B cell (primary cell): ENCODE data around the gene SSH3. TPM values are rescaled to one million over a fixed set of nuclear protein-coding genes. Genes with fewer than 3 reads are reported as not detected.
A peak's percentile ranks its signal among the peaks of the same experiment; 100 is the strongest.

Experiments
- ATAC-seq: fragments of 200-7000 bp; cut with Tn5 transposase; one replicate; pipeline ENCODE4 v1.10.0; 2021; ENCODE audit warnings: low read depth, mild to moderate bottlenecking, moderate number of reproducible peaks, moderate library complexity
- CTCF ChIA-PET: fragments of 350-600 bp; sonication (Branson Sonifier 250); formaldehyde crosslinking; loops from one replicate; lab custom pipeline; 2021; ENCODE audit warnings: antibody characterized with exemption, inconsistent platforms; lab: Charles Lee
- POLR2A ChIA-PET: fragments of 350-600 bp; sonication (Branson Sonifier 250); formaldehyde crosslinking; loops from one replicate; lab custom pipeline; 2021; ENCODE audit warnings: antibody characterized with exemption; lab: Charles Lee
- DNase-seq: peaks from one replicate; pipeline ENCODE4 v3.0.0; 2013
- H2AFZ ChIP-seq: 2 replicates; pipeline ENCODE4 v1.6.1; 2012; ENCODE audit warnings: mild to moderate bottlenecking, low read depth, low read length; ENCODE audit not compliant: insufficient read depth, poor library complexity, severe bottlenecking
- H3K27ac ChIP-seq, 2 donors: 1 replicate in 1 of 2; 2 replicates in 1 of 2; pipeline ENCODE4 v1.5.1; 2012 to 2013; ENCODE audit warnings: low read length in 2 of 2, mild to moderate bottlenecking in 2 of 2, moderate library complexity in 1 of 2
- H3K27me3 ChIP-seq, 4 experiments: fragments of 200-600 bp in 1 of 4; sonication (generic) in 1 of 4; replicated peaks in 1 of 4; 1 replicate in 2 of 4; 2 replicates in 2 of 4; pipeline versions ENCODE4 v1.6.1 to v1.7.0; 2013 to 2016; ENCODE audit warnings: low read length in 3 of 4, mild to moderate bottlenecking in 2 of 4, mixed read lengths in 1 of 4, moderate library complexity in 1 of 4; ENCODE audit not compliant: insufficient read depth in 4 of 4, control insufficient read depth in 3 of 4; ENCODE audit errors: control extremely low read depth in 1 of 4
- H3K36me3 ChIP-seq, 2 experiments: replicated peaks in 1 of 2; 1 replicate in 1 of 2; 2 replicates in 1 of 2; pipeline versions ENCODE4 v1.6.1 to v1.7.1; 2013; ENCODE audit warnings: low read length in 1 of 2; ENCODE audit not compliant: insufficient read depth in 2 of 2, control insufficient read depth in 1 of 2; ENCODE audit errors: control extremely low read depth in 1 of 2, extremely low read depth in 1 of 2
- H3K4me1 ChIP-seq, 2 donors: fragments of 200-600 bp in 1 of 2; sonication (generic) in 1 of 2; 1 replicate in 1 of 2; 2 replicates in 1 of 2; pipeline versions ENCODE4 v1.5.1 to v1.6.1; 2013 to 2017; ENCODE audit warnings: low read length in 2 of 2; ENCODE audit not compliant: control insufficient read depth in 2 of 2, insufficient read depth in 2 of 2
- H3K4me2 ChIP-seq: replicated peaks from 2 replicates; pipeline ENCODE3; 2012; ENCODE audit warnings: mild to moderate bottlenecking, low read depth, low read length; ENCODE audit not compliant: poor library complexity, severe bottlenecking
- H3K4me3 ChIP-seq, 5 experiments: fragments of 200-600 bp in 1 of 5; sonication (generic) in 1 of 5; 1 replicate in 3 of 5; 2 replicates in 2 of 5; pipeline versions ENCODE4 v1.5.1 to v1.7.0; 2011 to 2016; ENCODE audit warnings: low read length in 4 of 5, mild to moderate bottlenecking in 4 of 5, low read depth in 2 of 5, control low read depth in 1 of 5, moderate library complexity in 1 of 5; ENCODE audit not compliant: insufficient read depth in 1 of 5; ENCODE audit errors: control extremely low read depth in 1 of 5, extremely low read depth in 1 of 5
- H3K79me2 ChIP-seq: fragments of 200-600 bp; sonication (generic); one replicate; pipeline ENCODE4 v1.6.0; 2016; ENCODE audit warnings: low read length; ENCODE audit not compliant: control insufficient read depth, insufficient read depth
- H3K9ac ChIP-seq: fragments of 200-600 bp; sonication (generic); 2 replicates; pipeline ENCODE4 v1.6.1; 2017; ENCODE audit warnings: mild to moderate bottlenecking, low read length, moderate library complexity
- H3K9me3 ChIP-seq, 3 donors: one replicate each; pipeline versions ENCODE4 v1.6.1 to v1.7.1; 2013; ENCODE audit warnings: low read length in 2 of 3; ENCODE audit not compliant: control insufficient read depth in 2 of 3, insufficient read depth in 1 of 3; ENCODE audit errors: control extremely low read depth in 1 of 3
- H4K20me1 ChIP-seq: 2 replicates; pipeline ENCODE4 v1.6.0; 2012; ENCODE audit warnings: mild to moderate bottlenecking, low read length; ENCODE audit not compliant: insufficient read depth, control insufficient read depth, poor library complexity, severe bottlenecking
- H3K27ac Mint-ChIP-seq: one replicate; pipeline ENCODE4 v1.8.0; 2021; ENCODE audit warnings: mixed read lengths
- H3K27me3 Mint-ChIP-seq: one replicate; pipeline ENCODE4 v1.8.0; 2021; ENCODE audit warnings: mixed read lengths
- H3K4me1 Mint-ChIP-seq: one replicate; pipeline ENCODE4 v1.8.0; 2021; ENCODE audit warnings: mixed read lengths
- H3K4me3 Mint-ChIP-seq: one replicate; pipeline ENCODE4 v1.8.0; 2021; ENCODE audit warnings: mixed read lengths
- H3K9me3 Mint-ChIP-seq: one replicate; pipeline ENCODE4 v1.8.0; 2022; ENCODE audit warnings: mixed read lengths; ENCODE audit not compliant: insufficient read depth
- EZH2 ChIP-seq: IDR thresholded peaks from 2 replicates; pipeline ENCODE4 v1.6.1; 2012; ENCODE audit warnings: borderline replicate concordance, low read depth, mild to moderate bottlenecking, moderate library complexity, low read length; ENCODE audit not compliant: insufficient read depth, poor library complexity, severe bottlenecking
- whole genome bisulfite sequencing: methylation state at CpG from one replicate; pipeline ENCODE4 v1.1.5; 2013; ENCODE audit warnings: missing lambda C conversion rate; ENCODE audit not compliant: insufficient coverage; 5-methylcytosine and 5-hydroxymethylcytosine counted together
- intact Hi-C: fragments of 100-400 bp; cut with micrococcal nuclease; formaldehyde crosslinking; loops from one replicate; pipeline ENCODE4 v1.10.0; 2022
- polyA plus RNA-seq: library from polyadenylated mRNA; depleted of rRNA; stranded (reverse); fragments of >200 nt; gene quantifications from 2 replicates; pipeline ENCODE4 v1.2.3, GENCODE V29; 2012
- total RNA-seq, 2 donors: library from RNA; stranded (reverse); fragments of 120-200 nt in 1 of 2; gene quantifications; 1 replicate in 1 of 2; 2 replicates in 1 of 2; pipeline versions ENCODE4 v1.2.3 to v1.2.4, GENCODE V29; 2013 to 2022
- TF ChIP-seq, protein P1 (sequence below): fragments of 200-600 bp; IDR thresholded peaks from one replicate; pipeline ENCODE4 v1.8.0; 2022; ENCODE audit warnings: antibody characterized with exemption, mild to moderate bottlenecking

SSH3 gene
- total and polyA plus RNA-seq, 2 donors (not counting 1 experiment from before 2014, with no cell fraction given) = 4.0 to 7.2 TPM

DNA sequence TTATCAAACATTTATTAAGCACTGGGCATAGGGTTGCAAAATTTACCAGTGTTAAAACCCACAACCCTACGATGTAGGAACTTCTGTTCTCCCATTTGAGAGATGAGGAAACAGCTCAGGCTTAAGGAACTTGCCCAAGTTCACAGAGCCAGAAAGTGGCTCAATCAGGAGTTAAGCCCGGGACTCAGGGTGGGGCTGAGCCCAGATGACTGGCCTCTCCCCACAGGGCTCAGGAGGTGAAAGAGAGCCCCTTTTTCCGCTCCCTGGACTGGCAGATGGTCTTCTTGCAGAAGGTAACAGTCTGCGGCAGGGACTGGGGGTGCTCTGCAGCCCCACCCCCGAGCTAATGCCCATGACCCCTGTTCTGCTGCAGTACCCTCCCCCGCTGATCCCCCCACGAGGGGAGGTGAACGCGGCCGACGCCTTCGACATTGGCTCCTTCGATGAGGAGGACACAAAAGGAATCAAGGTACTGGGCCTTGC is 19.8 kb upstream of the SSH3 start:
- no peak for TF ChIP-seq EZH2
- TF ChIP-seq, protein P1, sequence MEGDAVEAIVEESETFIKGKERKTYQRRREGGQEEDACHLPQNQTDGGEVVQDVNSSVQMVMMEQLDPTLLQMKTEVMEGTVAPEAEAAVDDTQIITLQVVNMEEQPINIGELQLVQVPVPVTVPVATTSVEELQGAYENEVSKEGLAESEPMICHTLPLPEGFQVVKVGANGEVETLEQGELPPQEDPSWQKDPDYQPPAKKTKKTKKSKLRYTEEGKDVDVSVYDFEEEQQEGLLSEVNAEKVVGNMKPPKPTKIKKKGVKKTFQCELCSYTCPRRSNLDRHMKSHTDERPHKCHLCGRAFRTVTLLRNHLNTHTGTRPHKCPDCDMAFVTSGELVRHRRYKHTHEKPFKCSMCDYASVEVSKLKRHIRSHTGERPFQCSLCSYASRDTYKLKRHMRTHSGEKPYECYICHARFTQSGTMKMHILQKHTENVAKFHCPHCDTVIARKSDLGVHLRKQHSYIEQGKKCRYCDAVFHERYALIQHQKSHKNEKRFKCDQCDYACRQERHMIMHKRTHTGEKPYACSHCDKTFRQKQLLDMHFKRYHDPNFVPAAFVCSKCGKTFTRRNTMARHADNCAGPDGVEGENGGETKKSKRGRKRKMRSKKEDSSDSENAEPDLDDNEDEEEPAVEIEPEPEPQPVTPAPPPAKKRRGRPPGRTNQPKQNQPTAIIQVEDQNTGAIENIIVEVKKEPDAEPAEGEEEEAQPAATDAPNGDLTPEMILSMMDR = no peak
- CTCF ChIA-PET = interaction anchor here (0.7 to 2.5 kb wide), 7 partner anchors 9 to 67 kb away, joined by 3 to 8 read pairs (median 5); no protein-coding TSS in a partner anchor
- no peak overlapping the region for H3K4me2 ChIP-seq

More for the DNA sequence above, 19.8 kb upstream of the SSH3 start:
- POLR2A ChIA-PET = interaction anchor here (0.9 to 6.8 kb wide), 2 partner anchors 10 to 14 kb away, joined by 3 to 43 read pairs; no protein-coding TSS in a partner anchor
- H3K9ac ChIP-seq = no peak overlapping the region
- H3K27me3 ChIP-seq = no peaks in the 10 kb centered on the region
- peaks cover 71% of the 10 kb centered on the region for H3K79me2 ChIP-seq
- no peaks in the 10 kb centered on the region for H3K9me3 ChIP-seq
- DNase-seq (no peak), ATAC-seq (no peak)
- H4K20me1 ChIP-seq = peaks cover 58% of the 10 kb centered on the region
- Mint-ChIP-seq H3K9me3 (no peaks in the 10 kb centered on the region), H3K4me3 (no peak overlapping the region), H3K27ac (peak overlapping the region; percentile 65), H3K27me3 (no peaks in the 10 kb centered on the region), H3K4me1 (peaks cover 45% of the 10 kb centered on the region)
- peaks cover 0 to 89% of the 10 kb centered on the region in 2 experiments for H3K36me3 ChIP-seq
- intact Hi-C loops = no loop called here
- peak overlapping the region in 1 of 2 donors; percentile 46 for H3K27ac ChIP-seq
- 96% methylated on average over 12 of the region's 13 CpGs for WGBS
- H2AFZ ChIP-seq = no peak overlapping the region
- H3K4me3 ChIP-seq = no peak overlapping the region
- H3K4me1 ChIP-seq = peaks cover 51 to 58% of the 10 kb centered on the region in 2 donors
